Measurements from ENCODE around the gene SRPK2. TPM values are rescaled to one million over a fixed set of nuclear protein-coding genes. Genes with fewer than 3 reads are reported as not detected.

Gene SRPK2
- total and polyA plus RNA-seq, 2 donors (not counting 1 experiment from before 2014, with no cell fraction given) = 15.2 to 108 TPM

GRCh38 chr7:105250706-105251105, 138.0 kb downstream of the SRPK2 start:
- H3K27me3 ChIP-seq (replicated peaks in 1 of 4; ENCODE audit: control extremely low read depth in 1 of 4, control insufficient read depth in 3 of 4, insufficient read depth in 4 of 4, low read length in 3 of 4) = no peaks in the 10 kb centered on the region
- H3K4me1 ChIP-seq (ENCODE audit: control insufficient read depth in 2 of 2, insufficient read depth in 2 of 2, low read length in 2 of 2) = peaks cover 7 to 10% of the 10 kb centered on the region in 2 donors
- peaks cover 0 to 2% of the 10 kb centered on the region in 2 experiments for H3K36me3 ChIP-seq (replicated peaks in 1 of 2; ENCODE audit: control extremely low read depth in 1 of 2, control insufficient read depth in 1 of 2, extremely low read depth in 1 of 2, insufficient read depth in 2 of 2, low read length in 1 of 2)
- peaks cover 90% of the 10 kb centered on the region for H3K79me2 ChIP-seq (ENCODE audit: control insufficient read depth, insufficient read depth, low read length)
- H4K20me1 ChIP-seq (ENCODE audit: control insufficient read depth, insufficient read depth, low read length, poor library complexity, severe bottlenecking) = peaks cover 91% of the 10 kb centered on the region
- no peak overlapping the region for H3K4me2 ChIP-seq (replicated peaks; ENCODE audit: low read depth, low read length, poor library complexity, severe bottlenecking)
- intact Hi-C loops (cut with micrococcal nuclease) = no loop called here
- no peaks in the 10 kb centered on the region for H3K9me3 ChIP-seq (ENCODE audit: control extremely low read depth in 1 of 3, control insufficient read depth in 2 of 3, insufficient read depth in 1 of 3, low read length in 2 of 3)
- CTCF ChIA-PET = interaction anchor here (0.7 to 1.2 kb wide), 2 partner anchors 8 to 79 kb away, joined by 3 to 4 read pairs; no protein-coding TSS in a partner anchor
- POLR2A ChIA-PET = no interaction called here
- H3K4me1 Mint-ChIP-seq = peaks cover 36% of the 10 kb centered on the region
- no peak overlapping the region for H3K4me3 Mint-ChIP-seq
- H3K9me3 Mint-ChIP-seq (ENCODE audit: insufficient read depth) = no peaks in the 10 kb centered on the region
- H3K27ac Mint-ChIP-seq = no peak overlapping the region
- no peak for TF ChIP-seq EZH2 (IDR thresholded peaks at IDR 0.05; ENCODE audit: borderline replicate concordance, insufficient read depth, low read depth, low read length, poor library complexity, severe bottlenecking)
- no peak for TF ChIP-seq CTCF (IDR thresholded peaks at IDR 0.05)
- ATAC-seq (ENCODE audit: low read depth) (no peak), DNase-seq (no peak)
- H3K9ac ChIP-seq (ENCODE audit: low read length) = no peak overlapping the region
- no peak overlapping the region for H3K4me3 ChIP-seq (ENCODE audit: control extremely low read depth in 1 of 5, extremely low read depth in 1 of 5, insufficient read depth in 1 of 5, low read depth in 2 of 5, low read length in 4 of 5)
- no peak overlapping the region for H2AFZ ChIP-seq (ENCODE audit: insufficient read depth, low read depth, low read length, poor library complexity, severe bottlenecking)
- H3K27me3 Mint-ChIP-seq = no peaks in the 10 kb centered on the region
- no CpG with 5 or more reads among the region's 3 CpGs for WGBS (ENCODE audit: insufficient coverage)
- H3K27ac ChIP-seq (ENCODE audit: low read length in 2 of 2) = no peak overlapping the region

DNA sequence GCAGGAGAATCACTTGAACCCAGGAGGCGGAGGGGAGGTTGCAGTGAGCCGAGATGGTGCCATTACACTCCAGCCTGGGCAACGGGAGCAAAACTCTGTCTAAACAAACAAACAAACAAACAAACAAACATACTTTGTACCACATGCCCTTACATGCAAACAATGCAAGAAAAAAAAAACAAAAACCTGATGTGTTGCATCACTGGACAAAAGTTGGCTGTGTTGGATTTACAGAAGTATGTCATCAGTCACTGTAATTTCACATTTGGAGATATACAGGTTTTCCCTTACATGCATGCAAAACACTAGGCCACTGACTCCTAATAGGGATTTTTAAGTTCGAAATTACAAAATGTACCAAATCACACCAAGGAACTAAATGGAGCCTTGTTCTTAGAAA, 138.5 kb downstream of the SRPK2 start:
- no peak overlapping the region for H2AFZ ChIP-seq (ENCODE audit: insufficient read depth, low read depth, low read length, poor library complexity, severe bottlenecking)
- no peaks in the 10 kb centered on the region for H3K27me3 ChIP-seq (replicated peaks in 1 of 4; ENCODE audit: control extremely low read depth in 1 of 4, control insufficient read depth in 3 of 4, insufficient read depth in 4 of 4, low read length in 3 of 4)
- H3K9me3 ChIP-seq (ENCODE audit: control extremely low read depth in 1 of 3, control insufficient read depth in 2 of 3, insufficient read depth in 1 of 3, low read length in 2 of 3) = no peaks in the 10 kb centered on the region
- Mint-ChIP-seq H3K27ac (no peak overlapping the region), H3K4me1 (peaks cover 35% of the 10 kb centered on the region), H3K27me3 (no peaks in the 10 kb centered on the region), H3K9me3 (ENCODE audit: insufficient read depth) (no peaks in the 10 kb centered on the region), H3K4me3 (no peak overlapping the region)
- H3K36me3 ChIP-seq (replicated peaks in 1 of 2; ENCODE audit: control extremely low read depth in 1 of 2, control insufficient read depth in 1 of 2, extremely low read depth in 1 of 2, insufficient read depth in 2 of 2, low read length in 1 of 2) = peaks cover 0 to 4% of the 10 kb centered on the region in 2 experiments
- H3K4me1 ChIP-seq (ENCODE audit: control insufficient read depth in 2 of 2, insufficient read depth in 2 of 2, low read length in 2 of 2) = peaks cover 11 to 14% of the 10 kb centered on the region in 2 donors
- no CpG with 5 or more reads among the region's 4 CpGs for WGBS (ENCODE audit: insufficient coverage)
- H3K9ac ChIP-seq (ENCODE audit: low read length) = no peak overlapping the region
- no peak for ATAC-seq (ENCODE audit: low read depth)
- H3K4me2 ChIP-seq (replicated peaks; ENCODE audit: low read depth, low read length, poor library complexity, severe bottlenecking) = no peak overlapping the region
- TF ChIP-seq CTCF (IDR thresholded peaks at IDR 0.05) = no peak
- TF ChIP-seq EZH2 (IDR thresholded peaks at IDR 0.05; ENCODE audit: borderline replicate concordance, insufficient read depth, low read depth, low read length, poor library complexity, severe bottlenecking) = no peak
- no peak overlapping the region for H3K27ac ChIP-seq (ENCODE audit: low read length in 2 of 2)
- ChIA-PET POLR2A (no interaction called here), CTCF (interaction anchor here (0.7 to 1.2 kb wide), 2 partner anchors 8 to 79 kb away, joined by 3 to 4 read pairs; no protein-coding TSS in a partner anchor)
- DNase-seq = no peak
- H3K79me2 ChIP-seq (ENCODE audit: control insufficient read depth, insufficient read depth, low read length) = peaks cover 90% of the 10 kb centered on the region
- intact Hi-C loops (cut with micrococcal nuclease) = no loop called here
- H4K20me1 ChIP-seq (ENCODE audit: control insufficient read depth, insufficient read depth, low read length, poor library complexity, severe bottlenecking) = peaks cover 92% of the 10 kb centered on the region
- H3K4me3 ChIP-seq (ENCODE audit: control extremely low read depth in 1 of 5, extremely low read depth in 1 of 5, insufficient read depth in 1 of 5, low read depth in 2 of 5, low read length in 4 of 5) = no peak overlapping the region
